Duodenal mucosa (tissue), 2 donors: ENCODE measurements around the gene BEST2.
A peak's percentile ranks its signal among the peaks of the same experiment; 100 is the strongest.

Experiments
- H3K27ac ChIP-seq: one replicate; pipeline ENCODE4 v1.7.0; 2013; ENCODE audit warnings: low read depth, low read length
- H3K27me3 ChIP-seq, 2 donors: one replicate each; pipeline ENCODE4 v1.7.0; 2013; ENCODE audit warnings: low read length in 2 of 2, control low read depth in 1 of 2; ENCODE audit not compliant: insufficient read depth in 2 of 2, control insufficient read depth in 1 of 2
- H3K36me3 ChIP-seq, 2 donors: one replicate each; pipeline ENCODE4 v1.7.0; 2013; ENCODE audit warnings: low read length in 2 of 2, control low read depth in 1 of 2; ENCODE audit not compliant: insufficient read depth in 2 of 2, control insufficient read depth in 1 of 2
- H3K4me1 ChIP-seq, 2 donors: one replicate each; pipeline ENCODE4 v1.7.0; 2013; ENCODE audit warnings: low read length in 2 of 2, control low read depth in 1 of 2; ENCODE audit not compliant: insufficient read depth in 2 of 2, control insufficient read depth in 1 of 2
- H3K4me3 ChIP-seq, 2 donors: one replicate each; pipeline ENCODE4 v1.7.0; 2013; ENCODE audit warnings: low read length in 2 of 2, low read depth in 1 of 2
- H3K9ac ChIP-seq, 2 donors: one replicate each; pipeline ENCODE4 v1.7.0; 2013; ENCODE audit warnings: low read length in 2 of 2, low read depth in 1 of 2
- H3K9me3 ChIP-seq, 2 donors: one replicate each; pipeline ENCODE4 v1.7.0; 2013; ENCODE audit warnings: low read length in 2 of 2, control low read depth in 1 of 2; ENCODE audit not compliant: control insufficient read depth in 1 of 2

BEST2 gene

GRCh38 chr19:12786141-12786870, 34.7 kb downstream of the BEST2 start:
- Histone ChIP-seq H3K9me3 (no peaks in the 10 kb centered on the region), H3K36me3 (no peaks in the 10 kb centered on the region), H3K27me3 (no peaks in the 10 kb centered on the region), H3K4me1 (peaks cover 81 to 82% of the 10 kb centered on the region in 2 donors), H3K4me3 (peak overlapping the region in 1 of 2 donors; percentile 26), H3K9ac (peak overlapping the region; percentile 34 to 42), H3K27ac (peak overlapping the region; percentile 90)

GRCh38 chr19:12786952-12787351, 35.4 kb downstream of the BEST2 start:
- peak overlapping the region; percentile 34 to 42 for H3K9ac ChIP-seq
- H3K27me3 ChIP-seq, result no peaks in the 10 kb centered on the region
- no peak overlapping the region for H3K4me3 ChIP-seq
- H3K9me3 ChIP-seq, result no peaks in the 10 kb centered on the region
- no peaks in the 10 kb centered on the region for H3K36me3 ChIP-seq
- peaks cover 76 to 77% of the 10 kb centered on the region in 2 donors for H3K4me1 ChIP-seq
- peak overlapping the region; percentile 90 for H3K27ac ChIP-seq

GRCh38 chr19:12787458-12787857, 35.9 kb downstream of the BEST2 start:
- Histone ChIP-seq H3K4me3 (no peak overlapping the region), H3K9ac (no peak overlapping the region), H3K27ac (no peak overlapping the region), H3K27me3 (no peaks in the 10 kb centered on the region), H3K9me3 (no peaks in the 10 kb centered on the region), H3K4me1 (peaks cover 72% of the 10 kb centered on the region in 2 donors), H3K36me3 (no peaks in the 10 kb centered on the region)

- Histone ChIP-seq H3K4me3 (peak overlapping the region; percentile 33 to 75), H3K4me1 (peaks cover 67% of the 10 kb centered on the region in 2 donors), H3K27ac (peak overlapping the region; percentile 100), H3K27me3 (no peaks in the 10 kb centered on the region), H3K9me3 (no peaks in the 10 kb centered on the region), H3K9ac (peak overlapping the region; percentile 86 to 99), H3K36me3 (no peaks in the 10 kb centered on the region)
Observed at GRCh38 chr19:12788042-12788681, 36.6 kb downstream of the BEST2 start.

GRCh38 chr19:12788682-12789097, 37.1 kb downstream of the BEST2 start:
- H3K36me3 ChIP-seq, result no peaks in the 10 kb centered on the region
- H3K4me1 ChIP-seq, result peaks cover 61 to 62% of the 10 kb centered on the region in 2 donors
- peak overlapping the region; percentile 70 to 75 for H3K4me3 ChIP-seq
- no peaks in the 10 kb centered on the region for H3K27me3 ChIP-seq
- peak overlapping the region; percentile 86 to 99 for H3K9ac ChIP-seq
- peak overlapping the region; percentile 100 for H3K27ac ChIP-seq
- H3K9me3 ChIP-seq, result no peaks in the 10 kb centered on the region

- Histone ChIP-seq H3K4me1 (peaks cover 59 to 61% of the 10 kb centered on the region in 2 donors), H3K9ac (peak overlapping the region; percentile 86 to 99), H3K27ac (peak overlapping the region; percentile 100), H3K9me3 (no peaks in the 10 kb centered on the region), H3K27me3 (no peaks in the 10 kb centered on the region), H3K4me3 (peak overlapping the region; percentile 75 to 91), H3K36me3 (no peaks in the 10 kb centered on the region)
Observed at GRCh38 chr19:12789098-12789903, 37.7 kb downstream of the BEST2 start.

- H3K9ac ChIP-seq, result peak overlapping the region; percentile 99 to 100
- no peaks in the 10 kb centered on the region for H3K36me3 ChIP-seq
- no peaks in the 10 kb centered on the region for H3K27me3 ChIP-seq
- H3K27ac ChIP-seq, result peak overlapping the region; percentile 100
- H3K4me3 ChIP-seq, result peak overlapping the region; percentile 72 to 91
- peaks cover 54 to 59% of the 10 kb centered on the region in 2 donors for H3K4me1 ChIP-seq
- no peaks in the 10 kb centered on the region for H3K9me3 ChIP-seq
Observed at GRCh38 chr19:12789904-12790619, 38.5 kb downstream of the BEST2 start.

- peaks cover 49 to 53% of the 10 kb centered on the region in 2 donors for H3K4me1 ChIP-seq
- peak overlapping the region; percentile 72 to 91 for H3K4me3 ChIP-seq
- H3K27ac ChIP-seq, result peak overlapping the region; percentile 100
- H3K9ac ChIP-seq, result peak overlapping the region; percentile 99 to 100
- no peaks in the 10 kb centered on the region for H3K9me3 ChIP-seq
- H3K27me3 ChIP-seq, result no peaks in the 10 kb centered on the region
- H3K36me3 ChIP-seq, result no peaks in the 10 kb centered on the region
Observed at GRCh38 chr19:12790628-12791344, 39.2 kb downstream of the BEST2 start.

- H3K36me3 ChIP-seq, result no peaks in the 10 kb centered on the region
- H3K9ac ChIP-seq, result peak within 1 kb of the TSS; percentile 99 to 100
- peak within 1 kb of the TSS; percentile 91 to 95 for H3K4me3 ChIP-seq
- no peaks in the 10 kb centered on the region for H3K27me3 ChIP-seq
- peak within 1 kb of the TSS; percentile 100 for H3K27ac ChIP-seq
- peaks cover 49 to 53% of the 10 kb centered on the region in 2 donors for H3K4me1 ChIP-seq
- no peaks in the 10 kb centered on the region for H3K9me3 ChIP-seq
Observed at GRCh38 chr19:12791345-12792050, 39.9 kb downstream of the BEST2 start, which contains the start of gene JUNB. Gene JUNB, plus strand, starts transcription at chr19:12791486. Its CDS starts 286 bp downstream, at chr19:12791772.
